Activated T-cell treated with anti-CD3 and anti-CD28 coated beads for 1 hour (primary cell): Measurements from ENCODE around the gene CAMKMT.

ENCODE experiments used
- DNase-seq: peaks from one replicate; pipeline ENCODE4 v3.0.0-alpha.2; 2020; ENCODE audit warnings: low read depth

CAMKMT gene

GRCh38 chr2:44772131-44772530, 410.4 kb downstream of the CAMKMT start:
- no peak for DNase-seq

GRCh38 chr2:44772669-44773378, 411.1 kb downstream of the CAMKMT start:
- no peak for DNase-seq

GRCh38 chr2:44774826-44775492, 413.2 kb downstream of the CAMKMT start:
- DNase-seq: no peak

GRCh38 chr2:44777036-44777435, 415.3 kb downstream of the CAMKMT start:
- no peak for DNase-seq

- DNase-seq: no peak
Measured at GRCh38 chr2:44777537-44777936, 415.8 kb downstream of the CAMKMT start.

- no peak for DNase-seq
Measured at GRCh38 chr2:44778221-44778654, 416.5 kb downstream of the CAMKMT start.

GRCh38 chr2:44778671-44779476, 417.1 kb downstream of the CAMKMT start:
- DNase-seq: no peak

GRCh38 chr2:44779793-44780192, 418.0 kb downstream of the CAMKMT start:
- no peak for DNase-seq

GRCh38 chr2:44780406-44780805, 418.7 kb downstream of the CAMKMT start:
- DNase-seq: no peak

GRCh38 chr2:44785433-44785832, 423.7 kb downstream of the CAMKMT start:
- DNase-seq: no peak

- DNase-seq: no peak
Measured at GRCh38 chr2:44786045-44786816, 424.5 kb downstream of the CAMKMT start.

GRCh38 chr2:44786817-44787214, 425.1 kb downstream of the CAMKMT start:
- DNase-seq: no peak

GRCh38 chr2:44787663-44788062, 425.9 kb downstream of the CAMKMT start:
- DNase-seq: no peak

GRCh38 chr2:44789446-44789845, 427.7 kb downstream of the CAMKMT start:
- DNase-seq: no peak

- DNase-seq: no peak
Measured at GRCh38 chr2:44789971-44790721, 428.4 kb downstream of the CAMKMT start.

- no peak for DNase-seq
Measured at GRCh38 chr2:44793322-44793870, 431.6 kb downstream of the CAMKMT start.

GRCh38 chr2:44796771-44797170, 435.0 kb downstream of the CAMKMT start:
- no peak for DNase-seq

- DNase-seq: no peak
Measured at GRCh38 chr2:44798139-44798659, 436.5 kb downstream of the CAMKMT start.

- DNase-seq: no peak
Measured at GRCh38 chr2:44799105-44799504, 437.4 kb downstream of the CAMKMT start.

GRCh38 chr2:44799754-44800153, 438.0 kb downstream of the CAMKMT start:
- no peak for DNase-seq
